Measurements from ENCODE around the gene RFPL4A. TPM values are rescaled to one million over a fixed set of nuclear protein-coding genes. Genes with fewer than 3 reads are reported as not detected.
A peak's percentile ranks its signal among the peaks of the same experiment; 100 is the strongest.

Gene RFPL4A
- total RNA-seq, 1 experiment from 2014 or later, result not detected

DNA sequence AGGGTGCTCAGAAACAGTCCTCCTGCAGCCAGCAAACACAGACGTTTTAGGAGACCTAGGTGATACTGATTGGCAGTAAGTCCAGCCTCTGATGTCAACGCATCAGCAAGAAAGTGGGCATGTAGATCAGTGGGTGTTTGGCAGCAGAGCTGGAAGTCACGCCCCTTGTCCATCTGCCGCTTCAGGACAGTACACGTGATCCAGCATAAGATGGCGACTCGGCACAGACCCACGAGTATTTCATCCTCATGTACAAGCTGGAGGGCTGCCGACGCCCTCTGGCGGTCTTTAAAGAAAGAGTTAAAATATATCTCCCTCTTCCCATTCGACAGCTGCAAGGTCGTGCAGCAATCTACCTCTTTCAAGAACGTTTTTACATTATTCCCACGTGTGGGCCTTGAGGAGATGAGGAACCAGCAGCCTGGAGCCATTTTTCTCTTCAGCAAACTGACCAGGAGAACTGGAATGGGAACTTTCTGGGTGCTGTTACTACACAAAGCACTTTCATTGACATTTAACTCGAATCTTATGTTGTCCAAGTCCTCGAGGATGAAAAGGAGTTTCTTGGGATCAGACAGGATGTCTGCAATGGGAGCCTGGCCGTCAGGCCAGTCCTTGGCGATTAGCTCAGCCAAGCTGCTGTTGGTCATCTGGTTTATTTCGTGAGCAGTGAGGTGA lies 50.6 kb downstream of the RFPL4A start:
- H3K4me3 Mint-ChIP-seq (ENCODE audit: unreplicated experiment), result no peak overlapping the region
- peak; percentile 23 for TF ChIP-seq CTCF (IDR thresholded peaks at IDR 0.05; ENCODE audit: unreplicated experiment)
- H3K9me3 Mint-ChIP-seq (ENCODE audit: unreplicated experiment), result peaks cover 23% of the 10 kb centered on the region
- BruUV-seq (replicated peaks), result no TSS peak
- no peaks in the 10 kb centered on the region for H3K4me1 Mint-ChIP-seq (ENCODE audit: insufficient read depth, unreplicated experiment)
- intact Hi-C loops (cut with micrococcal nuclease), result no loop called here
- peaks cover 6% of the 10 kb centered on the region for H3K36me3 Mint-ChIP-seq (ENCODE audit: insufficient read depth, unreplicated experiment)
- peak; percentile 83 for DNase-seq (ENCODE audit: unreplicated experiment)
- H3K27me3 Mint-ChIP-seq (ENCODE audit: insufficient read depth, unreplicated experiment), result no peaks in the 10 kb centered on the region
- ChIA-PET POLR2A (no interaction called here), CTCF (interaction anchor here (0.6 to 1.2 kb wide), 4 partner anchors 12 to 168 kb away, joined by 3 to 4 read pairs (median 4); no protein-coding TSS in a partner anchor)
- no peak overlapping the region for H3K27ac Mint-ChIP-seq (ENCODE audit: low read depth, unreplicated experiment)

DNA sequence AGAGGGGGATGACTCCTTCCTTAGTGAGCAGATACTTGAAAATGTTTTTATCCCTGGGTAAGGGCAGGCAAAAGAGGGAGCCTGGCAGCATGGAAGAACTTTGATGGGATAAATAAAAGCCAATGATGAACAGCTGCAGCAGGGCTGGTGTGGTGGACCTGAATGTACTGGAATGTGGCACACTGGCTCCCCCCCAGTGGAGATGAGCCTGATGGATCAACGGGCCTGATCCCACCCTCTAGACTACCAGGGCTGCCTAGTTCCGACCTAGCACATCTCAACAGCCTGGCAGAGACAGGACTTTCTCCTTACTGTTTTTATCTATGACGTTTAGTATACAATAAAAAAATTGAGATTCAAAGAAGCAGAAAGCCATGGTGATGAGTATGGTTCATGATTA lies 52.4 kb downstream of the RFPL4A start:
- CTCF ChIA-PET, result interaction anchor here (0.7 kb wide), 1 partner anchor 333 kb away, joined by 3 read pairs; no protein-coding TSS in a partner anchor
- intact Hi-C loops (cut with micrococcal nuclease), result no loop called here
- BruUV-seq (replicated peaks), result no TSS peak
- Mint-ChIP-seq H3K27ac (ENCODE audit: low read depth, unreplicated experiment) (no peak overlapping the region), H3K9me3 (ENCODE audit: unreplicated experiment) (peaks cover 24% of the 10 kb centered on the region), H3K36me3 (ENCODE audit: insufficient read depth, unreplicated experiment) (no peaks in the 10 kb centered on the region), H3K27me3 (ENCODE audit: insufficient read depth, unreplicated experiment) (no peaks in the 10 kb centered on the region), H3K4me1 (ENCODE audit: insufficient read depth, unreplicated experiment) (no peaks in the 10 kb centered on the region), H3K4me3 (ENCODE audit: unreplicated experiment) (no peak overlapping the region)
- POLR2A ChIA-PET, result no interaction called here
- no peak for DNase-seq (ENCODE audit: unreplicated experiment)
- no peak for TF ChIP-seq CTCF (IDR thresholded peaks at IDR 0.05; ENCODE audit: unreplicated experiment)

DNA sequence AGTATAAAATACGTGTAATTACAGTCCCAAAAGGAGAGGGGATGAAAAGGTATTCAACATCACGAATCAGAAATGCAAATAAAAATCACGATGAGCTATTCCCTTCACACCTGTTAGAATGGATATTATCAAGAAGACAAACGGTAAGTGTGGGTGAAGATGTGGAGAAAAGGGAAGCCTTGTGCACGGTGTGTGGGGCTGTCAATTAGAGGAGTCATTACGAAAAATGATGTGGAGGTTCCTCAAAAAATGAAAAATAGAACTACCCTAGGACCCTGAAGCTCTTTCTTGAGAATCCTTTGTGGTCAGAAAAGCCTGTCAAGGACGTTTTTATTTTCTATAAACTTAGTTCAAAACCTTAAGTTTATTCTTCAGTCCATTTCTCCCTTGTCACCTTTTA lies 53.6 kb downstream of the RFPL4A start:
- intact Hi-C loops (cut with micrococcal nuclease), result no loop called here
- Mint-ChIP-seq H3K4me1 (ENCODE audit: insufficient read depth, unreplicated experiment) (no peaks in the 10 kb centered on the region), H3K36me3 (ENCODE audit: insufficient read depth, unreplicated experiment) (no peaks in the 10 kb centered on the region), H3K27me3 (ENCODE audit: insufficient read depth, unreplicated experiment) (no peaks in the 10 kb centered on the region), H3K27ac (ENCODE audit: low read depth, unreplicated experiment) (no peak overlapping the region), H3K9me3 (ENCODE audit: unreplicated experiment) (peaks cover 15% of the 10 kb centered on the region), H3K4me3 (ENCODE audit: unreplicated experiment) (no peak overlapping the region)
- CTCF ChIA-PET, result no interaction called here
- no peak for DNase-seq (ENCODE audit: unreplicated experiment)
- no TSS peak for BruUV-seq (replicated peaks)
- POLR2A ChIA-PET, result no interaction called here
- no peak for TF ChIP-seq CTCF (IDR thresholded peaks at IDR 0.05; ENCODE audit: unreplicated experiment)

Other genes starting within 250 kb of the RFPL4A start
- gene SBK2, start 222.0 kb upstream of the RFPL4A start, total RNA-seq (2022), result not detected in 2 replicates
- not detected in 2 replicates for gene SBK3, start 213.6 kb upstream of the RFPL4A start, total RNA-seq (2022)
- gene ZNF579, start 178.2 kb upstream of the RFPL4A start, total RNA-seq (2022), result 11.6 and 12.6 TPM in 2 replicates
- gene FIZ1, start 159.6 kb upstream of the RFPL4A start, total RNA-seq (2022), result 13.5 and 16.3 TPM in 2 replicates
- 15.7 and 17.6 TPM in 2 replicates for gene ZNF524, start 158.8 kb upstream of the RFPL4A start, total RNA-seq (2022)
- gene ZNF865, start 153.4 kb upstream of the RFPL4A start, total RNA-seq (2022), result 12.2 and 12.7 TPM in 2 replicates
- gene ZNF784, start 134.5 kb upstream of the RFPL4A start, total RNA-seq (2022), result 2.7 and 3.1 TPM in 2 replicates
- 38.9 and 44.9 TPM in 2 replicates for gene ZNF580, start 118.1 kb upstream of the RFPL4A start, total RNA-seq (2022)
- 22.3 and 25.7 TPM in 2 replicates for gene ZNF581, start 115.4 kb upstream of the RFPL4A start, total RNA-seq (2022)
- gene CCDC106, start 110.9 kb upstream of the RFPL4A start, total RNA-seq (2022), result 2.3 and 2.5 TPM in 2 replicates
- 220 and 280 TPM in 2 replicates for gene U2AF2, start 104.1 kb upstream of the RFPL4A start, total RNA-seq (2022)
- gene EPN1, start 83.9 kb upstream of the RFPL4A start, total RNA-seq (2022), result 102 and 123 TPM in 2 replicates
- gene NLRP9, start 20.7 kb upstream of the RFPL4A start, total RNA-seq (2022), result not detected in 2 replicates
- not detected in 2 replicates for gene RFPL4AL1, start 10.0 kb downstream of the RFPL4A start, total RNA-seq (2022)
- not detected in 2 replicates for gene NLRP11, start 72.9 kb downstream of the RFPL4A start, total RNA-seq (2022)
- not detected in 2 replicates for gene NLRP4, start 77.4 kb downstream of the RFPL4A start, total RNA-seq (2022)
- not detected in 2 replicates for gene NLRP13, start 173.2 kb downstream of the RFPL4A start, total RNA-seq (2022)
- not detected in 2 replicates for gene NLRP8, start 188.7 kb downstream of the RFPL4A start, total RNA-seq (2022)
- gene NLRP5, start 227.7 kb downstream of the RFPL4A start, total RNA-seq (2022), result not detected in 2 replicates